ENCODE measurements around the gene CYGB.
"Not testable (repeated sequence)": the region's sequence is repeated elsewhere in the genome, so short reads cannot be mapped to it uniquely, and the experiment has no call there.

The CYGB gene

GRCh38 chr17:76523084-76524037, 14.1 kb downstream of the CYGB start:
- peak; percentile 94 for DNase-seq (ENCODE audit: low spot score)

GRCh38 chr17:76521683-76522082, 15.8 kb downstream of the CYGB start:
- DNase-seq (ENCODE audit: low spot score): not testable (repeated sequence)

GRCh38 chr17:76521262-76521661, 16.2 kb downstream of the CYGB start:
- no peak for DNase-seq (ENCODE audit: low spot score)

GRCh38 chr17:76519048-76519966, 18.2 kb downstream of the CYGB start:
- DNase-seq (ENCODE audit: low spot score): no peak

GRCh38 chr17:76517638-76518038, 19.9 kb downstream of the CYGB start:
- no peak for DNase-seq (ENCODE audit: low spot score)

GRCh38 chr17:76515274-76515949, 22.1 kb downstream of the CYGB start:
- no peak for DNase-seq (ENCODE audit: low spot score)

GRCh38 chr17:76514355-76514754, 23.2 kb downstream of the CYGB start:
- DNase-seq (ENCODE audit: low spot score): not testable (repeated sequence)

GRCh38 chr17:76513306-76513692, 24.2 kb downstream of the CYGB start:
- no peak for DNase-seq (ENCODE audit: low spot score)

GRCh38 chr17:76512366-76513305, 24.9 kb downstream of the CYGB start:
- no peak for DNase-seq (ENCODE audit: low spot score)

- no peak for DNase-seq (ENCODE audit: low spot score)
Measured at GRCh38 chr17:76511668-76512365, 25.7 kb downstream of the CYGB start.

- no peak for DNase-seq (ENCODE audit: low spot score)
Measured at GRCh38 chr17:76510831-76511244, 26.7 kb downstream of the CYGB start.

- DNase-seq (ENCODE audit: low spot score): not testable (repeated sequence)
Measured at GRCh38 chr17:76508472-76509063, 28.9 kb downstream of the CYGB start.

GRCh38 chr17:76506408-76507345, 30.8 kb downstream of the CYGB start:
- DNase-seq (ENCODE audit: low spot score): peak; percentile 90

GRCh38 chr17:76504117-76504516, 33.4 kb downstream of the CYGB start:
- no peak for DNase-seq (ENCODE audit: low spot score)

- DNase-seq (ENCODE audit: low spot score): no peak
Measured at GRCh38 chr17:76502341-76503211, 34.9 kb downstream of the CYGB start.

- DNase-seq (ENCODE audit: low spot score): no peak
Measured at GRCh38 chr17:76501827-76502307, 35.6 kb downstream of the CYGB start.

GRCh38 chr17:76501018-76501826, 36.3 kb downstream of the CYGB start, which contains the start of gene RHBDF2:
Gene RHBDF2, minus strand, starts transcription at chr17:76501423. Its CDS starts 19,899 bp downstream, at chr17:76481524.
- peak; percentile 98 for DNase-seq (ENCODE audit: low spot score)
